Measurements from ENCODE around the gene KDM5C. TPM values are rescaled to one million over a fixed set of nuclear protein-coding genes. Genes with fewer than 3 reads are reported as not detected.

KDM5C gene
- total RNA-seq, 1 donor from 2014 or later: 67.5 TPM

GRCh38 chrX:53265771-53266574 is 41.0 kb upstream of the KDM5C start:
- H3K4me1 ChIP-seq: peaks cover 27% of the 10 kb centered on the region
- H3K27ac ChIP-seq: no peak overlapping the region
- intact Hi-C loops (cut with DNase I): no loop called here
- H3K4me3 ChIP-seq: no peak overlapping the region
- H3K9me3 ChIP-seq: no peaks in the 10 kb centered on the region
- no peaks in the 10 kb centered on the region for H3K36me3 ChIP-seq
- ATAC-seq (peak; percentile 9 to 36), DNase-seq (no peak)
- H3K27me3 ChIP-seq (ENCODE audit: low read depth): no peaks in the 10 kb centered on the region
- TF ChIP-seq CTCF (IDR thresholded peaks at IDR 0.05): no peak

GRCh38 chrX:53263597-53264094 is 38.6 kb upstream of the KDM5C start:
- Histone ChIP-seq H3K4me3 (no peak overlapping the region), H3K27me3 (ENCODE audit: low read depth) (no peaks in the 10 kb centered on the region), H3K9me3 (no peaks in the 10 kb centered on the region), H3K4me1 (peaks cover 27% of the 10 kb centered on the region), H3K36me3 (no peaks in the 10 kb centered on the region), H3K27ac (no peak overlapping the region)
- ATAC-seq (no peak), DNase-seq (no peak)
- no peak for TF ChIP-seq CTCF (IDR thresholded peaks at IDR 0.05)
- intact Hi-C loops (cut with DNase I): no loop called here

- TF ChIP-seq CTCF (IDR thresholded peaks at IDR 0.05): no peak
- H3K4me3 ChIP-seq: no peak overlapping the region
- H3K36me3 ChIP-seq: no peaks in the 10 kb centered on the region
- no peaks in the 10 kb centered on the region for H3K9me3 ChIP-seq
- no peaks in the 10 kb centered on the region for H3K27me3 ChIP-seq (ENCODE audit: low read depth)
- peak; percentile 57 to 82 for ATAC-seq
- peaks cover 26% of the 10 kb centered on the region for H3K4me1 ChIP-seq
- intact Hi-C loops (cut with DNase I): no loop called here
- no peak for DNase-seq
- no peak overlapping the region for H3K27ac ChIP-seq
Observed at GRCh38 chrX:53262918-53263394, 37.9 kb upstream of the KDM5C start.

GRCh38 chrX:53262189-53262917 is 37.3 kb upstream of the KDM5C start:
- H3K9me3 ChIP-seq: no peaks in the 10 kb centered on the region
- no peak overlapping the region for H3K4me3 ChIP-seq
- H3K36me3 ChIP-seq: no peaks in the 10 kb centered on the region
- ATAC-seq (no peak), DNase-seq (no peak)
- no peaks in the 10 kb centered on the region for H3K27me3 ChIP-seq (ENCODE audit: low read depth)
- no peak overlapping the region for H3K27ac ChIP-seq
- intact Hi-C loops (cut with DNase I): no loop called here
- TF ChIP-seq CTCF (IDR thresholded peaks at IDR 0.05): no peak
- H3K4me1 ChIP-seq: peaks cover 20% of the 10 kb centered on the region

- intact Hi-C loops (cut with DNase I): no loop called here
- no peak for DNase-seq
- H3K27ac ChIP-seq: no peak overlapping the region
- no peak for TF ChIP-seq CTCF (IDR thresholded peaks at IDR 0.05)
- no peak for ATAC-seq
- H3K4me3 ChIP-seq: no peak overlapping the region
- H3K4me1 ChIP-seq: peaks cover 15% of the 10 kb centered on the region
- no peaks in the 10 kb centered on the region for H3K36me3 ChIP-seq
- H3K9me3 ChIP-seq: no peaks in the 10 kb centered on the region
- no peaks in the 10 kb centered on the region for H3K27me3 ChIP-seq (ENCODE audit: low read depth)
Observed at GRCh38 chrX:53261355-53261972, 36.5 kb upstream of the KDM5C start.
